Heart left ventricle (tissue), 13 donors: Measurements from ENCODE around the gene TBCK.

Experiments
- CTCF ChIP-seq, 12 donors: fragments of 200-600 bp; sonication (generic) in 4 of 12; IDR thresholded peaks; one replicate each; pipeline versions ENCODE4 v1.5.0 to v1.8.0; 2018 to 2022; ENCODE audit warnings: antibody characterized with exemption in 12 of 12, mild to moderate bottlenecking in 5 of 12
- POLR2A ChIP-seq, 2 donors: fragments of 450-650 bp; IDR thresholded peaks; one replicate each; pipeline ENCODE4 v1.6.1; 2017; ENCODE audit warnings: antibody characterized with exemption in 2 of 2, mild to moderate bottlenecking in 2 of 2, moderate library complexity in 2 of 2
- donor health status: ischemic (EF 13 %, LVEDD 7.1; RV severe dilation, severe dysfunction).
- donor health status: DM: no; HTN: yes; CAD: no.
- donor health status: DM: no; HTN: no; CAD: no.
- donor health status: ischemic (EF 25% LVEDD 6.9; RV normal size, moderate dysfunction).
- donor health status: ischemic (EF 25% LVEDD 5.7; RV mildly dilated, moderate dysfunction).
- donor health status: ischemic (EF 35%, LVEDD 5.7; RV mildly dilated, moderate dysfunction).
- donor health status: nonischemic (EF 11% LVEDD 7.7; RV severe dilation, severe dysfunction).
- donor health status: DM: yes; HTN: yes; CAD: no.
- donor health status: PGD.
- donor health status: ischemic (EF 29% LVEDD 5.4; RV normal size, mild dysfunction).
- donor health status: nonischemic (EF 23%, LVEDD 6.1; RV moderate dilation, normal function).

- TF ChIP-seq CTCF (IDR thresholded peaks at IDR 0.05) (no peak), POLR2A (IDR thresholded peaks at IDR 0.05) (no peak)
Measured at GRCh38 chr4:106095408-106095807, 220.6 kb downstream of the TBCK start.
